Occipital lobe (tissue), 2 donors: Measurements from ENCODE around the gene UBA1. TPM values are rescaled to one million over a fixed set of nuclear protein-coding genes. Genes with fewer than 3 reads are reported as not detected.
"Not testable (repeated sequence)": the region's sequence is repeated elsewhere in the genome, so short reads cannot be mapped to it uniquely, and the experiment has no call there.

ENCODE experiments used
- DNase-seq: peaks from one replicate; lab custom pipeline; 2025; lab: John Stamatoyannopoulos, UW
- total RNA-seq: library from RNA; depleted of rRNA; stranded (reverse); fragments of >200 nt; gene quantifications from one replicate; pipeline ENCODE4 v1.2.3, GENCODE V29; 2014

The UBA1 gene
- total RNA-seq, 1 donor from 2014 or later: 127 TPM

GRCh38 chrX:47248576-47248975, 54.9 kb downstream of the UBA1 start:
- DNase-seq: no peak

DNA sequence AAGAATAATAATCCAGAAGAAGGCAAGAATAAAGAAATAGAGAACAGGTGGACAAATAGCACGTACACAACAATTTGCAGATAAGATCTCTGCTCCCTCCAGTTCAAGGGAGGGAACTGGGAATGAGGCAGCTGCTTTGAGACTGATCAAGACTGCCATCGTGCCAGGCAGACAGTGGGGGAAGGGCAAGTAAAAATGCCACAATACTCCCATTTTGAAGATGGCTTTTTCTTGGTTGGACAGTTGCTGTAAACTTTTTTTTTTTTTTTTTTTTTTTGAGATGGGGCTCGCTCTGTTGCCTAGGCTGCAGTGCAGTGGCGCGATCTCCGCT, 56.4 kb downstream of the UBA1 start:
- DNase-seq: no peak

GRCh38 chrX:47257620-47258019, 64.0 kb downstream of the UBA1 start:
- DNase-seq: not testable (repeated sequence)

Other genes with a start within 250 kb of the UBA1 start
- 3.6 TPM for gene RGN, start 115.4 kb upstream of the UBA1 start, total RNA-seq
- gene NDUFB11, start 49.1 kb upstream of the UBA1 start, total RNA-seq: 50.4 TPM
- 38.7 TPM for gene RBM10, start 48.6 kb upstream of the UBA1 start, total RNA-seq
- 63.5 TPM for gene CDK16, start 24.9 kb downstream of the UBA1 start, total RNA-seq
- 131 TPM for gene USP11, start 39.2 kb downstream of the UBA1 start, total RNA-seq
- 4.7 TPM for gene ZNF157, start 176.7 kb downstream of the UBA1 start, total RNA-seq